HCT116 (cell line): ENCODE measurements around the gene PHF21A. TPM values are rescaled to one million over a fixed set of nuclear protein-coding genes. Genes with fewer than 3 reads are reported as not detected.
A peak's percentile ranks its signal among the peaks of the same experiment; 100 is the strongest.

ENCODE experiments used
- ATAC-seq: fragments of 200-7000 bp; cut with Tn5 transposase; 2 replicates; pipeline ENCODE4 v1.9.1; 2020; ENCODE audit warnings: mild to moderate bottlenecking, moderate library complexity
- BruUV-seq: library from RNA; stranded (reverse); fragments of 400-500 nt; replicated peaks from 2 replicates; lab custom pipeline; 2021; lab: Mats Ljungman, UMichigan
- CTCF ChIA-PET: fragments of 300-600 bp; sonication (Branson Sonifier 250); formaldehyde crosslinking; loops from one replicate; lab custom pipeline; 2021; ENCODE audit warnings: antibody characterized with exemption; lab: Charles Lee
- POLR2A ChIA-PET: fragments of 300-600, 350-600 bp; sonication (Branson Sonifier 250); formaldehyde crosslinking; loops from one replicate; lab custom pipeline; 2021; ENCODE audit warnings: antibody characterized with exemption; lab: Charles Lee
- RAD21 ChIA-PET, 2 experiments: fragments of 300-600 bp; sonication (Branson Sonifier 250); formaldehyde crosslinking; loops; one replicate each; lab custom pipeline; 2023; ENCODE audit warnings: low total read pairs in 2 of 2; ENCODE audit not compliant: uncharacterized antibody in 2 of 2, unreplicated experiment in 2 of 2, low non-redundant PET in 1 of 2; lab: Charles Lee
- DNase-seq: peaks from one replicate; pipeline ENCODE4 v3.0.0-alpha.2; 2010; ENCODE audit warnings: low read depth, low spot score
- H2AFZ ChIP-seq: fragments of 200-600 bp; shearing (Covaris generic), sonication (generic); 2 replicates; pipeline ENCODE4 v1.6.1; 2017; ENCODE audit warnings: low read depth, mixed run types, mixed read lengths, antibody characterized with exemption, low read length; ENCODE audit not compliant: poor library complexity, severe bottlenecking
- H3K27ac ChIP-seq: 2 replicates; pipeline ENCODE4 v1.5.1; 2012; ENCODE audit warnings: low read depth, low read length
- H3K27me3 ChIP-seq: fragments of 200-600 bp; sonication (generic); 2 replicates; pipeline ENCODE4 v1.6.1; 2016; ENCODE audit warnings: mixed run types, low read length, mixed read lengths; ENCODE audit not compliant: insufficient read depth
- H3K36me3 ChIP-seq, 2 experiments: fragments of 200-500 bp in 1 of 2; fragments of 200-600 bp in 1 of 2; sonication (Bioruptor generic) in 1 of 2; sonication (generic) in 1 of 2; 2 replicates each; pipeline versions ENCODE4 v1.5.1 to v1.6.1; 2014 to 2016; ENCODE audit warnings: low read length in 2 of 2, inconsistent platforms in 1 of 2, mixed read lengths in 1 of 2, mixed run types in 1 of 2; ENCODE audit not compliant: insufficient read depth in 2 of 2, control insufficient read depth in 1 of 2
- H3K4me1 ChIP-seq, 2 experiments: fragments of 200-600 bp in 1 of 2; sonication (generic) in 1 of 2; 2 replicates each; pipeline versions ENCODE4 v1.5.1 to v1.6.1; 2012 to 2017; ENCODE audit warnings: low read length in 2 of 2, inconsistent platforms in 1 of 2, mild to moderate bottlenecking in 1 of 2, mixed read lengths in 1 of 2, mixed run types in 1 of 2, moderate library complexity in 1 of 2; ENCODE audit not compliant: insufficient read depth in 2 of 2, control insufficient read depth in 1 of 2
- H3K4me2 ChIP-seq: fragments of 200-600 bp; sonication (generic); 2 replicates; pipeline ENCODE4 v1.6.1; 2017; ENCODE audit warnings: mixed run types, low read length, mixed read lengths
- H3K4me3 ChIP-seq, 2 experiments: fragments of 200-600 bp in 1 of 2; sonication (generic) in 1 of 2; replicated peaks in 1 of 2; 2 replicates each; pipeline ENCODE4 v1.5.1; 2011 to 2016; ENCODE audit warnings: low read length in 2 of 2, control low read depth in 1 of 2, low read depth in 1 of 2, mild to moderate bottlenecking in 1 of 2, mixed read lengths in 1 of 2, mixed run types in 1 of 2
- H3K79me2 ChIP-seq: fragments of 200-600 bp; sonication (generic); 2 replicates; pipeline ENCODE4 v1.6.1; 2017; ENCODE audit warnings: mild to moderate bottlenecking, mixed run types, low read length, moderate library complexity, mixed read lengths; ENCODE audit not compliant: insufficient read depth
- H3K9ac ChIP-seq: fragments of 200-600 bp; sonication (generic); 2 replicates; pipeline ENCODE4 v1.6.1; 2016; ENCODE audit warnings: low read length, mixed read lengths
- H3K9me2 ChIP-seq: fragments of 200-600 bp; sonication (generic), shearing (Covaris generic); 2 replicates; pipeline ENCODE4 v1.6.1; 2017; ENCODE audit warnings: mixed run types, mild to moderate bottlenecking, moderate library complexity; ENCODE audit not compliant: insufficient read depth
- H3K9me3 ChIP-seq, 2 experiments: fragments of 200-500 bp in 1 of 2; fragments of 200-600 bp in 1 of 2; sonication (Bioruptor generic) in 1 of 2; sonication (generic) in 1 of 2; 2 replicates each; pipeline ENCODE4 v1.6.1; 2014 to 2017; ENCODE audit warnings: low read length in 2 of 2, mixed read lengths in 2 of 2, inconsistent platforms in 1 of 2, low read depth in 1 of 2, mild to moderate bottlenecking in 1 of 2, mixed run types in 1 of 2, moderate library complexity in 1 of 2; ENCODE audit not compliant: control insufficient read depth in 1 of 2, insufficient read depth in 1 of 2
- H4K20me1 ChIP-seq: fragments of 200-600 bp; sonication (generic), shearing (Covaris generic); 2 replicates; pipeline ENCODE4 v1.6.1; 2017; ENCODE audit warnings: mixed run types, mild to moderate bottlenecking, moderate library complexity; ENCODE audit not compliant: insufficient read depth
- CTCF ChIP-seq, 3 experiments: fragments of 200-600 bp in 1 of 3; sonication (generic) in 1 of 3; IDR thresholded peaks in 2 of 3; conservative IDR thresholded peaks in 1 of 3; 2 replicates each; pipeline ENCODE4 v1.5.1; 2012 to 2017; ENCODE audit warnings: low read depth in 2 of 3, low read length in 2 of 3, antibody characterized with exemption in 1 of 3, borderline replicate concordance in 1 of 3, control low read depth in 1 of 3, mild to moderate bottlenecking in 1 of 3, mixed read lengths in 1 of 3, mixed run types in 1 of 3, moderate library complexity in 1 of 3; ENCODE audit not compliant: insufficient read depth in 1 of 3
- EGR1 ChIP-seq: IDR thresholded peaks from 2 replicates; pipeline ENCODE4 v1.6.1; 2012; ENCODE audit warnings: low read depth
- EZH2 ChIP-seq: fragments of 200-600 bp; sonication (generic); IDR thresholded peaks from 2 replicates; pipeline ENCODE4 v1.6.1; 2017; ENCODE audit warnings: antibody characterized with exemption, mixed run types
- FOSL1 ChIP-seq: IDR thresholded peaks from 2 replicates; pipeline ENCODE4 v1.6.1; 2012; ENCODE audit warnings: low read depth
- JUND ChIP-seq: IDR thresholded peaks from 2 replicates; pipeline ENCODE4 v1.6.1; 2012
- POLR2A ChIP-seq: IDR thresholded peaks from 2 replicates; pipeline ENCODE4 v1.7.0; 2011; ENCODE audit warnings: borderline replicate concordance; ENCODE audit not compliant: insufficient read depth, insufficient read length; ENCODE audit errors: extremely low read depth
- RAD21 ChIP-seq: IDR thresholded peaks from 2 replicates; pipeline ENCODE4 v1.6.1; 2012; ENCODE audit warnings: low read depth, mild to moderate bottlenecking
- SRF ChIP-seq: IDR thresholded peaks from 2 replicates; pipeline ENCODE4 v1.6.1; 2012; ENCODE audit warnings: low read depth
- TCF7L2 ChIP-seq: IDR thresholded peaks from 2 replicates; pipeline ENCODE4 v1.7.0; 2011; ENCODE audit warnings: borderline replicate concordance, inconsistent platforms; ENCODE audit not compliant: insufficient read depth, insufficient read length; ENCODE audit errors: extremely low read depth
- YY1 ChIP-seq: IDR thresholded peaks from 2 replicates; pipeline ENCODE4 v1.6.1; 2011; ENCODE audit warnings: low read length, low read depth, moderate library complexity, mild to moderate bottlenecking; ENCODE audit not compliant: insufficient replicate concordance; ENCODE audit errors: extremely low read depth
- ZFX ChIP-seq: fragments of 450-650 bp; IDR thresholded peaks from 2 replicates; pipeline ENCODE4 v1.6.1; 2017
- ZNF274 ChIP-seq: fragments of 200-500 bp; sonication (Bioruptor generic); IDR thresholded peaks from 2 replicates; pipeline ENCODE4 v1.6.1; 2014; ENCODE audit warnings: mild to moderate bottlenecking, low read depth, low read length, inconsistent platforms
- intact Hi-C: fragments of 100-400 bp; cut with micrococcal nuclease; formaldehyde crosslinking; loops from 2 replicates; pipeline ENCODE4 v1.10.0; 2022
- total RNA-seq: library from RNA; stranded (reverse); gene quantifications from one replicate; pipeline ENCODE4 v1.2.1, GENCODE V29; 2021; ENCODE audit not compliant: unreplicated experiment
- TF ChIP-seq, protein P1 (sequence below): IDR thresholded peaks from 2 replicates; pipeline ENCODE4 v1.6.1; 2012

Gene PHF21A
- total RNA-seq, 1 experiment from 2014 or later, result 27.0 TPM

GRCh38 chr11:46160100-46160499 is 38.8 kb upstream of the PHF21A start:
- Histone ChIP-seq H3K4me1 (no peaks in the 10 kb centered on the region), H2AFZ (no peak overlapping the region), H3K79me2 (no peaks in the 10 kb centered on the region), H3K4me2 (no peak overlapping the region), H4K20me1 (no peaks in the 10 kb centered on the region), H3K9ac (no peak overlapping the region), H3K36me3 (no peaks in the 10 kb centered on the region), H3K9me2 (no peaks in the 10 kb centered on the region), H3K27me3 (peaks cover 11% of the 10 kb centered on the region), H3K9me3 (no peaks in the 10 kb centered on the region), H3K4me3 (no peak overlapping the region), H3K27ac (no peak overlapping the region)
- intact Hi-C loops, result no loop called here
- DNase-seq, result no peak
- RAD21 ChIA-PET, result no interaction called here
- POLR2A ChIA-PET, result no interaction called here
- TF ChIP-seq CTCF (IDR thresholded peaks at IDR 0.05 in 2 of 3, conservative IDR thresholded peaks at IDR 0.05 in 1 of 3; ENCODE audit: borderline replicate concordance in 1 of 3, insufficient read depth in 1 of 3, low read depth in 2 of 3, low read length in 2 of 3) (0 out of 6 replicates have a peak, but pooled peaks of 1 of the 3 experiments have one; percentile 4), YY1 (no peak)
- ATAC-seq, result no peak
- no TSS peak for BruUV-seq
- CTCF ChIA-PET, result interaction anchor here (0.8 kb wide), 1 partner anchor 79 kb away, joined by 3 read pairs; no protein-coding TSS in a partner anchor

GRCh38 chr11:46159680-46160079 is 38.4 kb upstream of the PHF21A start:
- no peaks in the 10 kb centered on the region for H3K9me3 ChIP-seq
- H3K4me3 ChIP-seq, result no peak overlapping the region
- DNase-seq (no peak), ATAC-seq (no peak)
- CTCF ChIA-PET, result interaction anchor here (0.8 kb wide), 1 partner anchor 80 kb away, joined by 3 read pairs; no protein-coding TSS in a partner anchor
- intact Hi-C loops, result no loop called here
- RAD21 ChIA-PET, result no interaction called here
- H3K9me2 ChIP-seq, result no peaks in the 10 kb centered on the region
- no peaks in the 10 kb centered on the region for H3K4me1 ChIP-seq
- no peak overlapping the region for H3K4me2 ChIP-seq
- no peak overlapping the region for H3K9ac ChIP-seq
- H3K27ac ChIP-seq, result no peak overlapping the region
- no peaks in the 10 kb centered on the region for H3K36me3 ChIP-seq
- H4K20me1 ChIP-seq, result no peaks in the 10 kb centered on the region
- no peak overlapping the region for H2AFZ ChIP-seq
- no peaks in the 10 kb centered on the region for H3K79me2 ChIP-seq
- BruUV-seq, result no TSS peak
- peaks cover 11% of the 10 kb centered on the region for H3K27me3 ChIP-seq
- POLR2A ChIA-PET, result no interaction called here
- TF ChIP-seq SRF, result no peak
- no peak for TF ChIP-seq EZH2
- TF ChIP-seq FOSL1, result no peak
- no peak for TF ChIP-seq POLR2A
- no peak for TF ChIP-seq JUND
- TF ChIP-seq RAD21, result no peak
- TF ChIP-seq YY1, result no peak
- no peak for TF ChIP-seq TCF7L2
- TF ChIP-seq EGR1, result no peak
- no peak for TF ChIP-seq CTCF (IDR thresholded peaks at IDR 0.05 in 2 of 3, conservative IDR thresholded peaks at IDR 0.05 in 1 of 3; ENCODE audit: borderline replicate concordance in 1 of 3, insufficient read depth in 1 of 3, low read depth in 2 of 3, low read length in 2 of 3)
- TF ChIP-seq ZNF274, result no peak
- TF ChIP-seq, protein P1, sequence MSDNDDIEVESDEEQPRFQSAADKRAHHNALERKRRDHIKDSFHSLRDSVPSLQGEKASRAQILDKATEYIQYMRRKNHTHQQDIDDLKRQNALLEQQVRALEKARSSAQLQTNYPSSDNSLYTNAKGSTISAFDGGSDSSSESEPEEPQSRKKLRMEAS, result no peak
- TF ChIP-seq ZFX, result no peak
